Measurements from ENCODE around the gene NLGN1.

DNA sequence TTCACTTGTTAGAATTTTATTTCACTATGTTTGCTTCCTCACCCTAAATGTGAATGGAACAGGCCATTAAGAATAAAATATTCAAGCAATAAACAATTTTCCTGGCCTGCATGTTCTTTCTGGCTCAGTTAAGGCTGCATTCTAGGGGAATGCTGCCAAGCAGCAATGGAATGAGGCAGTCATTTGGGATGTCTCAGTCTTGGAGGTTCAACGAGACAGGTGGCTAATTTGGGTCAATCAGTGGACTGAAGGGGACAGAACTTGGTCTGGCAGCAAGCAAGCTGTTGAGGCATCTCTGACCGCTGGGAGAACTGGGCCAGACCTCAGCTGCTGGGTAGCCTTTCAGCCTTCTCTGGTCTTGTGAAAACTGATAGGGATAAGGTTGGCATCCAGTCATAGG lies 241.6 kb downstream of the NLGN1 start:
- TF ChIP-seq, protein P1, sequence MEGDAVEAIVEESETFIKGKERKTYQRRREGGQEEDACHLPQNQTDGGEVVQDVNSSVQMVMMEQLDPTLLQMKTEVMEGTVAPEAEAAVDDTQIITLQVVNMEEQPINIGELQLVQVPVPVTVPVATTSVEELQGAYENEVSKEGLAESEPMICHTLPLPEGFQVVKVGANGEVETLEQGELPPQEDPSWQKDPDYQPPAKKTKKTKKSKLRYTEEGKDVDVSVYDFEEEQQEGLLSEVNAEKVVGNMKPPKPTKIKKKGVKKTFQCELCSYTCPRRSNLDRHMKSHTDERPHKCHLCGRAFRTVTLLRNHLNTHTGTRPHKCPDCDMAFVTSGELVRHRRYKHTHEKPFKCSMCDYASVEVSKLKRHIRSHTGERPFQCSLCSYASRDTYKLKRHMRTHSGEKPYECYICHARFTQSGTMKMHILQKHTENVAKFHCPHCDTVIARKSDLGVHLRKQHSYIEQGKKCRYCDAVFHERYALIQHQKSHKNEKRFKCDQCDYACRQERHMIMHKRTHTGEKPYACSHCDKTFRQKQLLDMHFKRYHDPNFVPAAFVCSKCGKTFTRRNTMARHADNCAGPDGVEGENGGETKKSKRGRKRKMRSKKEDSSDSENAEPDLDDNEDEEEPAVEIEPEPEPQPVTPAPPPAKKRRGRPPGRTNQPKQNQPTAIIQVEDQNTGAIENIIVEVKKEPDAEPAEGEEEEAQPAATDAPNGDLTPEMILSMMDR (IDR thresholded peaks at IDR 0.05), result no peak
- TF ChIP-seq POLR2A (IDR thresholded peaks at IDR 0.05), result no peak
- TF ChIP-seq POLR2AphosphoS5 (IDR thresholded peaks at IDR 0.05), result no peak
